ENCODE measurements around the gene SLIT1.

DNA sequence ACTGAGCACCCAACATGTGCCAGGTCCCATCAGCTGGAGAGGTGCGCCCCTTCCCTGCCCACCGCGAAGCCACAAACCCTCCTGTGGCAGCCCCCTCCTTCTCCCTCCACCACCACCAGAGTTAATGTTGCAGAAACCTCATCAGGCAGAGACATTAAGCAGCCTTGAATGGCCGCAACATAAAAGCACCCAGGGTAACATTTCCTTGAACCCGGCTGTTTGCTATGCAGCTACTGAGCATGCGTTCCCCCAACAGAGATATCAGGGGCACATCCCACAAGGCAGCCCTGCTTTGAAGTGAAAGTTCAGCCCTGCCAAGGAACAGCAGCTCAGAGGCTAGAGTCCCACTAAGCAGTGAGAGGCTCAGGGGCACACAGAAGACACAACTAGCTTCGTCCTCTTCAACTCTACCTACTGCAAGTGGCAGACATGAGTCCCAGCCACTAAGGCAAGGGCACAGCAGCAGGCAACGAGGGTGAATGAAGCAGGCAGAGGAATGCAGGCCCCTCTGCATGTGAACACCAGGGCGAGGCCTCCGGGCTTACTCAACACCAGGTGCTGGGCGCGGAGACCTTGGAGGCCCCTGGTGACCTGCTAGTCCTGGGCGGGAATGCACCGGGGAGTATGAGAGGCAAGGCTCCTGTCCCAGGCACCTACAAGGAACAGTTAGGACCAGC, 107.4 kb downstream of the SLIT1 start:
- TF ChIP-seq, protein P1, sequence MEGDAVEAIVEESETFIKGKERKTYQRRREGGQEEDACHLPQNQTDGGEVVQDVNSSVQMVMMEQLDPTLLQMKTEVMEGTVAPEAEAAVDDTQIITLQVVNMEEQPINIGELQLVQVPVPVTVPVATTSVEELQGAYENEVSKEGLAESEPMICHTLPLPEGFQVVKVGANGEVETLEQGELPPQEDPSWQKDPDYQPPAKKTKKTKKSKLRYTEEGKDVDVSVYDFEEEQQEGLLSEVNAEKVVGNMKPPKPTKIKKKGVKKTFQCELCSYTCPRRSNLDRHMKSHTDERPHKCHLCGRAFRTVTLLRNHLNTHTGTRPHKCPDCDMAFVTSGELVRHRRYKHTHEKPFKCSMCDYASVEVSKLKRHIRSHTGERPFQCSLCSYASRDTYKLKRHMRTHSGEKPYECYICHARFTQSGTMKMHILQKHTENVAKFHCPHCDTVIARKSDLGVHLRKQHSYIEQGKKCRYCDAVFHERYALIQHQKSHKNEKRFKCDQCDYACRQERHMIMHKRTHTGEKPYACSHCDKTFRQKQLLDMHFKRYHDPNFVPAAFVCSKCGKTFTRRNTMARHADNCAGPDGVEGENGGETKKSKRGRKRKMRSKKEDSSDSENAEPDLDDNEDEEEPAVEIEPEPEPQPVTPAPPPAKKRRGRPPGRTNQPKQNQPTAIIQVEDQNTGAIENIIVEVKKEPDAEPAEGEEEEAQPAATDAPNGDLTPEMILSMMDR (IDR thresholded peaks at IDR 0.05 in 4 of 5, conservative IDR thresholded peaks at IDR 0.05 in 1 of 5) = no peak
- TF ChIP-seq POLR2A (IDR thresholded peaks at IDR 0.05) = no peak
